ENCODE measurements around the gene WNK2. TPM values are rescaled to one million over a fixed set of nuclear protein-coding genes. Genes with fewer than 3 reads are reported as not detected.

The WNK2 gene
- total RNA-seq, 1 donor from 2014 or later = 1.0 TPM

- no peak overlapping the region for H3K4me3 ChIP-seq (ENCODE audit: low read depth, low read length)
- no peak for TF ChIP-seq CTCF (conservative IDR thresholded peaks at IDR 0.05; ENCODE audit: low read depth, low read length)
Observed at GRCh38 chr9:93232388-93232960, 48.5 kb downstream of the WNK2 start.

GRCh38 chr9:93233033-93233432 lies 49.1 kb downstream of the WNK2 start:
- DNase-seq (ENCODE audit: low read depth) = no peak
- no peak for TF ChIP-seq CTCF (conservative IDR thresholded peaks at IDR 0.05; ENCODE audit: low read depth, low read length)
- H3K4me3 ChIP-seq (ENCODE audit: low read depth, low read length) = no peak overlapping the region

More at GRCh38 chr9:93232388-93232960, 48.5 kb downstream of the WNK2 start:
- no peak for DNase-seq (ENCODE audit: low read depth)

- TF ChIP-seq CTCF (conservative IDR thresholded peaks at IDR 0.05; ENCODE audit: low read depth, low read length) = no peak
- no peak for DNase-seq (ENCODE audit: low read depth)
- H3K4me3 ChIP-seq (ENCODE audit: low read depth, low read length) = no peak overlapping the region
Observed at GRCh38 chr9:93234600-93234999, 50.7 kb downstream of the WNK2 start.

GRCh38 chr9:93235300-93235960 lies 51.5 kb downstream of the WNK2 start:
- TF ChIP-seq CTCF (conservative IDR thresholded peaks at IDR 0.05; ENCODE audit: low read depth, low read length) = no peak
- no peak overlapping the region for H3K4me3 ChIP-seq (ENCODE audit: low read depth, low read length)
- no peak for DNase-seq (ENCODE audit: low read depth)

- H3K4me3 ChIP-seq (ENCODE audit: low read depth, low read length) = no peak overlapping the region
- no peak for DNase-seq (ENCODE audit: low read depth)
- TF ChIP-seq CTCF (conservative IDR thresholded peaks at IDR 0.05; ENCODE audit: low read depth, low read length) = no peak
Observed at GRCh38 chr9:93236541-93237206, 52.7 kb downstream of the WNK2 start.

GRCh38 chr9:93237540-93237939 lies 53.6 kb downstream of the WNK2 start:
- TF ChIP-seq CTCF (conservative IDR thresholded peaks at IDR 0.05; ENCODE audit: low read depth, low read length) = no peak
- H3K4me3 ChIP-seq (ENCODE audit: low read depth, low read length) = no peak overlapping the region
- no peak for DNase-seq (ENCODE audit: low read depth)
